SK-N-SH (cell line): ENCODE measurements around the gene ZMYM5. TPM values are rescaled to one million over a fixed set of nuclear protein-coding genes. Genes with fewer than 3 reads are reported as not detected.
"Not testable (repeated sequence)": the region's sequence is repeated elsewhere in the genome, so short reads cannot be mapped to it uniquely, and the experiment has no call there.

Experiments used
- CTCF ChIA-PET: fragments of 300-600, 350-600 bp; formaldehyde crosslinking; extraction: SDS; loops from one replicate; lab custom pipeline; 2021; lab: Yijun Ruan, JAX
- POLR2A ChIA-PET: fragments of 350-600 bp; sonication (Branson Sonifier 250); formaldehyde crosslinking; extraction: SDS; loops from one replicate; lab custom pipeline; 2020; ENCODE audit warnings: antibody characterized with exemption, inconsistent platforms; lab: Yijun Ruan, JAX
- DNase-seq: peaks from one replicate; pipeline ENCODE4 v3.0.0; 2012
- H2AFZ ChIP-seq: fragments of 200-600 bp; sonication (generic); 2 replicates; pipeline ENCODE4 v1.8.1; 2016; ENCODE audit warnings: antibody characterized with exemption, mild to moderate bottlenecking, low read depth
- H3F3A ChIP-seq: fragments of 200-600 bp; sonication (generic); replicated peaks from 2 replicates; pipeline ENCODE3; 2016; ENCODE audit warnings: antibody characterized with exemption, mild to moderate bottlenecking; ENCODE audit not compliant: insufficient read depth
- H3K27ac ChIP-seq, 2 experiments: fragments of 200-500 bp in 1 of 2; fragments of 200-600 bp in 1 of 2; sonication (Bioruptor generic) in 1 of 2; sonication (generic), shearing (Covaris generic) in 1 of 2; 2 replicates each; pipeline versions ENCODE4 v1.5.1 to v1.6.1; 2014 to 2016; ENCODE audit warnings: low read depth in 2 of 2, inconsistent platforms in 1 of 2, low read length in 1 of 2, mild to moderate bottlenecking in 1 of 2, mixed read lengths in 1 of 2
- H3K27me3 ChIP-seq: fragments of 200-600 bp; sonication (generic), shearing (Covaris generic); 2 replicates; pipeline ENCODE4 v1.6.1; 2016; ENCODE audit warnings: mixed run types; ENCODE audit not compliant: insufficient read depth
- H3K36me3 ChIP-seq, 2 experiments: fragments of 200-500 bp in 1 of 2; fragments of 200-600 bp in 1 of 2; sonication (Bioruptor generic) in 1 of 2; sonication (generic) in 1 of 2; replicated peaks in 1 of 2; 2 replicates each; pipeline versions ENCODE3 to v1.5.1; 2014 to 2016; ENCODE audit warnings: low read length in 1 of 2, mild to moderate bottlenecking in 1 of 2; ENCODE audit not compliant: insufficient read depth in 2 of 2, control insufficient read depth in 1 of 2
- H3K4me1 ChIP-seq, 2 experiments: fragments of 200-500 bp in 1 of 2; fragments of 200-600 bp in 1 of 2; sonication (Bioruptor generic) in 1 of 2; sonication (generic), shearing (Covaris generic) in 1 of 2; 2 replicates each; pipeline versions ENCODE4 v1.5.1 to v1.6.1; 2014 to 2016; ENCODE audit warnings: low read depth in 1 of 2, low read length in 1 of 2, mixed run types in 1 of 2; ENCODE audit not compliant: insufficient read depth in 2 of 2, control insufficient read depth in 1 of 2
- H3K4me2 ChIP-seq: fragments of 200-600 bp; sonication (generic), shearing (Covaris generic); 2 replicates; pipeline ENCODE4 v1.6.1; 2017; ENCODE audit warnings: mixed run types
- H3K4me3 ChIP-seq, 2 experiments: fragments of 200-500 bp in 1 of 2; fragments of 200-600 bp in 1 of 2; sonication (Bioruptor generic) in 1 of 2; sonication (generic), shearing (Covaris generic) in 1 of 2; 2 replicates each; pipeline versions ENCODE4 v1.5.1 to v1.8.1; 2014 to 2016; ENCODE audit warnings: low read depth in 2 of 2, inconsistent platforms in 1 of 2, low read length in 1 of 2, mild to moderate bottlenecking in 1 of 2, mixed read lengths in 1 of 2, moderate library complexity in 1 of 2
- H3K79me2 ChIP-seq: fragments of 200-600 bp; sonication (generic); 2 replicates; pipeline ENCODE4 v1.8.1; 2017; ENCODE audit warnings: mild to moderate bottlenecking; ENCODE audit not compliant: insufficient read depth
- H3K9ac ChIP-seq: fragments of 200-600 bp; sonication (generic); 2 replicates; pipeline ENCODE4 v1.6.1; 2017; ENCODE audit warnings: mixed run types
- H3K9me2 ChIP-seq: fragments of 200-600 bp; sonication (generic); 2 replicates; pipeline ENCODE4 v1.6.1; 2017; ENCODE audit warnings: mixed run types
- H3K9me3 ChIP-seq: fragments of 200-600 bp; sonication (generic); 2 replicates; pipeline ENCODE4 v1.6.1; 2017; ENCODE audit warnings: mixed run types, mild to moderate bottlenecking, moderate library complexity
- H4K20me1 ChIP-seq: fragments of 200-600 bp; sonication (generic); 2 replicates; pipeline ENCODE4 v1.6.1; 2017; ENCODE audit warnings: mild to moderate bottlenecking, mixed run types; ENCODE audit not compliant: insufficient read depth
- GATA2 ChIP-seq: sonication (generic); formaldehyde crosslinking; IDR thresholded peaks from 2 replicates; pipeline ENCODE4 v1.5.0; 2020; ENCODE audit warnings: mild to moderate bottlenecking, missing genetic modification reagents
- MEF2A ChIP-seq: IDR thresholded peaks from 2 replicates; pipeline ENCODE4 v1.4.0; 2012; ENCODE audit warnings: low read depth, borderline replicate concordance
- MXI1 ChIP-seq: IDR thresholded peaks from 2 replicates; pipeline ENCODE4 v1.6.1; 2012; ENCODE audit warnings: mild to moderate bottlenecking, low read depth, low read length, improper control_type of control experiment
- NFIC ChIP-seq: IDR thresholded peaks from 2 replicates; pipeline ENCODE4 v1.4.0; 2012; ENCODE audit warnings: borderline replicate concordance
- NRF1 ChIP-seq: IDR thresholded peaks from 2 replicates; pipeline ENCODE4 v1.6.1; 2012; ENCODE audit warnings: low read depth, mild to moderate bottlenecking, low read length
- POLR2AphosphoS5 ChIP-seq: IDR thresholded peaks from 2 replicates; pipeline ENCODE4 v1.6.1; 2012; ENCODE audit warnings: low read depth, low read length
- RCOR1 ChIP-seq: fragments of 150-350 bp; IDR thresholded peaks from 2 replicates; pipeline ENCODE4 v1.6.1; 2017; ENCODE audit warnings: antibody characterized with exemption, low read length
- SMC3 ChIP-seq: IDR thresholded peaks from 2 replicates; pipeline ENCODE4 v1.6.1; 2012; ENCODE audit warnings: low read depth, low read length, improper control_type of control experiment
- TAF1 ChIP-seq: IDR thresholded peaks from 2 replicates; pipeline ENCODE4 v1.6.1; 2012; ENCODE audit warnings: low read depth, mild to moderate bottlenecking, low read length, moderate library complexity, borderline replicate concordance
- YY1 ChIP-seq: IDR thresholded peaks from 2 replicates; pipeline ENCODE4 v1.4.0; 2012; ENCODE audit warnings: low read depth, mild to moderate bottlenecking
- WGBS: methylation state at CpG from one replicate; pipeline ENCODE4 v1.1.6; 2017; ENCODE audit warnings: low lambda C conversion rate; 5-methylcytosine and 5-hydroxymethylcytosine counted together
- polyA plus RNA-seq, 3 experiments: library from polyadenylated mRNA; depleted of rRNA; stranded (reverse); fragments of >200 nt; gene quantifications; 2 replicates each; pipeline ENCODE4 v1.2.3, GENCODE V29; 2012
- TF ChIP-seq, protein P1 (sequence below): IDR thresholded peaks from 2 replicates; pipeline ENCODE4 v1.4.0; 2012; ENCODE audit warnings: low read depth
- TF ChIP-seq, protein P2 (sequence below): fragments of 200-600 bp; sonication (generic); IDR thresholded peaks from 2 replicates; pipeline ENCODE4 v1.6.1; 2017; ENCODE audit warnings: antibody characterized with exemption, mild to moderate bottlenecking, moderate library complexity

ZMYM5 gene
- polyA plus RNA-seq, 1 of the 3 experiments (the other 2 are of a cell fraction) = 5.2 TPM

- peak within 1 kb of the TSS; percentile 92 for H3K4me2 ChIP-seq
- peak within 1 kb of the TSS; percentile 76 to 99 for H3K4me3 ChIP-seq
- POLR2A ChIA-PET = interaction anchor here (2.3 kb wide), 1 partner anchor 81 kb away, joined by 9 read pairs; the partner anchor contains the start of gene ZMYM5
- peak; percentile 95 for DNase-seq
- H3K9me2 ChIP-seq, H4K20me1 ChIP-seq, H3K27me3 ChIP-seq, H3K36me3 ChIP-seq, H3F3A ChIP-seq, H3K9me3 ChIP-seq, H3K4me1 ChIP-seq: not testable (repeated sequence)
- H2AFZ ChIP-seq = peak within 1 kb of the TSS; percentile 88
- H3K27ac ChIP-seq = peak within 1 kb of the TSS; percentile 94
- peak within 1 kb of the TSS; percentile 99 for H3K9ac ChIP-seq
- H3K79me2 ChIP-seq = peaks cover 24% of the 10 kb centered on the region
- WGBS = 30% methylated on average over 36 of the region's 50 CpGs
- CTCF ChIA-PET = interaction anchor here (0.7 to 1.4 kb wide), 3 partner anchors 11 to 182 kb away, joined by 3 to 4 read pairs (median 3); no protein-coding TSS in a partner anchor
- TF ChIP-seq NRF1 = peak; percentile 81
- TF ChIP-seq SMC3 = peak; percentile 7; the same call in 1 of the 2 replicates
- TF ChIP-seq TAF1 = peak; percentile 95
- TF ChIP-seq GATA2 (CRISPR knock-in tag) = peak; percentile 52
- TF ChIP-seq MXI1 = peak; percentile 74; the same call in 1 of the 2 replicates
- TF ChIP-seq, protein P1, sequence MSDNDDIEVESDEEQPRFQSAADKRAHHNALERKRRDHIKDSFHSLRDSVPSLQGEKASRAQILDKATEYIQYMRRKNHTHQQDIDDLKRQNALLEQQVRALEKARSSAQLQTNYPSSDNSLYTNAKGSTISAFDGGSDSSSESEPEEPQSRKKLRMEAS = 0 out of 2 replicates have a peak, but pooled peaks have one; percentile 54
- peak; percentile 99 for TF ChIP-seq POLR2AphosphoS5
- peak; percentile 92 for TF ChIP-seq YY1
Measured at GRCh38 chr13:19782727-19783682, 80.4 kb downstream of the ZMYM5 start, which contains the start of gene PSPC1. PSPC1 (minus strand) TSS chr13:19782945; CDS start chr13:19782757, 188 bp downstream.

DNA sequence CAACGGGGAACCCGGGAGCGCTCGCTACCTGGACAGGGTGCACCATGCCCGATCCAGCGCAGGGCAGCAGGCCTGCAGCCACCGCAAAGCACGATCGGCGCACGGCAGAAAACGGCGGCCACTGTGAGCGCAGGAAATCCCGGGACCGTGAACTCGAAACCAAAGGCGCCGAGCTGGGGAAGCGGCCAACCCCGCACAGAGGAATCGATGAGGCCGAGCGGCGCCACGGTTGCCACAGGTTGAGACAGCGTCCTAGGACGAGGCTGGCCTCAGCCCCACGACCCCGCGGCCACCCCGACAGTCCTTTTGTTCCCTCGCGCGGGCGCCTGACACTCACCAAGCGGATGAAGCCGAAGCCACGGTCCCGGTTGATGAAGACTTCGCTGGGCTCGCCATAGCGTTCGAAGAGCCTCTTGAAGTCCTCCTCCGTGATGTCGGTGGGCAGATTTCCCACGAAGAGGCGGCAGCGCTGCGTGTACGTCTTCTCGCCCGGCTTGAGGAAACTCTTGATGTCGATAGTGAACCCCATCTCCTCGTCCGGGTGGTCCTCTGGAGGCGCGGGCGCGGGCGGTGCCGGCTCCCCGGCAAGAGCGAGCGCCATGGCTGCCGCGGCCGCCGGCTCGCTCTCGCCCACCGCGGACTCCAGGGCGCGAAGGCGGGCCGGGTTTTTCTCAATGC, 81.3 kb downstream of the ZMYM5 start:
- Histone ChIP-seq H3K9me3 (no peaks in the 10 kb centered on the region), H3K27ac (peak overlapping the region; percentile 94), H3K4me2 (peak overlapping the region; percentile 92), H3K9ac (peak overlapping the region; percentile 99), H2AFZ (peak overlapping the region; percentile 82), H3K79me2 (peaks cover 32% of the 10 kb centered on the region), H3F3A (no peaks in the 10 kb centered on the region), H3K9me2 (no peaks in the 10 kb centered on the region), H4K20me1 (peaks cover 13% of the 10 kb centered on the region), H3K4me1 (no peaks in the 10 kb centered on the region), H3K27me3 (no peaks in the 10 kb centered on the region), H3K4me3 (peak overlapping the region; percentile 76 to 99), H3K36me3 (peaks cover 0 to 6% of the 10 kb centered on the region in 2 experiments)
- no peak for TF ChIP-seq MEF2A
- TF ChIP-seq, protein P1 = 0 out of 2 replicates have a peak, but pooled peaks have one; percentile 33
- TF ChIP-seq NFIC = no peak
- no peak for TF ChIP-seq RCOR1
- TF ChIP-seq, protein P2, sequence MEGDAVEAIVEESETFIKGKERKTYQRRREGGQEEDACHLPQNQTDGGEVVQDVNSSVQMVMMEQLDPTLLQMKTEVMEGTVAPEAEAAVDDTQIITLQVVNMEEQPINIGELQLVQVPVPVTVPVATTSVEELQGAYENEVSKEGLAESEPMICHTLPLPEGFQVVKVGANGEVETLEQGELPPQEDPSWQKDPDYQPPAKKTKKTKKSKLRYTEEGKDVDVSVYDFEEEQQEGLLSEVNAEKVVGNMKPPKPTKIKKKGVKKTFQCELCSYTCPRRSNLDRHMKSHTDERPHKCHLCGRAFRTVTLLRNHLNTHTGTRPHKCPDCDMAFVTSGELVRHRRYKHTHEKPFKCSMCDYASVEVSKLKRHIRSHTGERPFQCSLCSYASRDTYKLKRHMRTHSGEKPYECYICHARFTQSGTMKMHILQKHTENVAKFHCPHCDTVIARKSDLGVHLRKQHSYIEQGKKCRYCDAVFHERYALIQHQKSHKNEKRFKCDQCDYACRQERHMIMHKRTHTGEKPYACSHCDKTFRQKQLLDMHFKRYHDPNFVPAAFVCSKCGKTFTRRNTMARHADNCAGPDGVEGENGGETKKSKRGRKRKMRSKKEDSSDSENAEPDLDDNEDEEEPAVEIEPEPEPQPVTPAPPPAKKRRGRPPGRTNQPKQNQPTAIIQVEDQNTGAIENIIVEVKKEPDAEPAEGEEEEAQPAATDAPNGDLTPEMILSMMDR = no peak
- TF ChIP-seq MXI1 = peak; percentile 39
- ChIA-PET POLR2A (interaction anchor here (2.3 kb wide), 1 partner anchor 82 kb away, joined by 9 read pairs; the partner anchor contains the start of gene ZMYM5), CTCF (interaction anchor here (1.4 kb wide), 2 partner anchors 10 to 181 kb away, joined by 3 to 4 read pairs; no protein-coding TSS in a partner anchor)
- DNase-seq = peak; percentile 71
- under 1% methylated on average over 19 of the region's 77 CpGs for WGBS
